Stimulated activated CD4-positive, alpha-beta T cell treated with anti-CD3 and anti-CD28 coated beads, Interleukin-1b, Interleukin-23, amount 100 ng/mL, for 1 hour (primary cell): Measurements from ENCODE around the gene TXNDC17.
"Not testable (repeated sequence)": the region's sequence is repeated elsewhere in the genome, so short reads cannot be mapped to it uniquely, and the experiment has no call there.

Experiments
- DNase-seq, 2 donors: peaks; one replicate each; pipeline ENCODE4 v3.0.0-alpha.2; 2020; ENCODE audit warnings: low read depth in 2 of 2

TXNDC17 gene

GRCh38 chr17:6660101-6660500 is 19.2 kb downstream of the TXNDC17 start:
- DNase-seq, result no peak

- no peak for DNase-seq
Measured at GRCh38 chr17:6660805-6661463, 20.1 kb downstream of the TXNDC17 start.

- DNase-seq, result no peak
Measured at GRCh38 chr17:6661464-6661848, 20.6 kb downstream of the TXNDC17 start.

GRCh38 chr17:6663200-6663599 is 22.3 kb downstream of the TXNDC17 start:
- DNase-seq, result not testable (repeated sequence)

GRCh38 chr17:6666077-6666521 is 25.2 kb downstream of the TXNDC17 start:
- no peak for DNase-seq

- no peak for DNase-seq
Measured at GRCh38 chr17:6666557-6666956, 25.7 kb downstream of the TXNDC17 start.

- no peak for DNase-seq
Measured at GRCh38 chr17:6667516-6667915, 26.7 kb downstream of the TXNDC17 start.

GRCh38 chr17:6668219-6668618 is 27.4 kb downstream of the TXNDC17 start:
- DNase-seq, result no peak

GRCh38 chr17:6668727-6669425 is 28.0 kb downstream of the TXNDC17 start:
- no peak for DNase-seq

- no peak for DNase-seq
Measured at GRCh38 chr17:6669479-6670212, 28.8 kb downstream of the TXNDC17 start.

- DNase-seq, result no peak
Measured at GRCh38 chr17:6670571-6670970, 29.7 kb downstream of the TXNDC17 start.

GRCh38 chr17:6670999-6671398 is 30.1 kb downstream of the TXNDC17 start:
- DNase-seq, result no peak

- DNase-seq, result no peak
Measured at GRCh38 chr17:6671431-6671830, 30.6 kb downstream of the TXNDC17 start.

GRCh38 chr17:6674586-6674985 is 33.7 kb downstream of the TXNDC17 start:
- no peak for DNase-seq

GRCh38 chr17:6675201-6675825 is 34.5 kb downstream of the TXNDC17 start:
- no peak for DNase-seq

- no peak for DNase-seq
Measured at GRCh38 chr17:6676802-6677157, 35.9 kb downstream of the TXNDC17 start.

- DNase-seq, result no peak
Measured at GRCh38 chr17:6677158-6677831, 36.4 kb downstream of the TXNDC17 start.

- no peak for DNase-seq
Measured at GRCh38 chr17:6677946-6678345, 37.1 kb downstream of the TXNDC17 start.

GRCh38 chr17:6679241-6679640 is 38.4 kb downstream of the TXNDC17 start:
- DNase-seq, result no peak

- no peak for DNase-seq
Measured at GRCh38 chr17:6681176-6681575, 40.3 kb downstream of the TXNDC17 start.

- no peak for DNase-seq
Measured at GRCh38 chr17:6681671-6682070, 40.8 kb downstream of the TXNDC17 start.

- DNase-seq, result no peak
Measured at GRCh38 chr17:6682339-6682738, 41.5 kb downstream of the TXNDC17 start.
